Activated CD4-positive, alpha-beta T cell treated with anti-CD3 and anti-CD28 coated beads, Interleukin-2, Interleukin-4, amounts not matched to agents 100 ng/mL and 50 ng/mL, durations not matched to agents 16 hours and 8 hours (primary cell): Measurements from ENCODE around the gene MYH9.
A peak's percentile ranks its signal among the peaks of the same experiment; 100 is the strongest.

Experiments
- DNase-seq: peaks from one replicate; pipeline ENCODE4 v3.0.0-alpha.2; 2020; ENCODE audit warnings: low spot score

Gene MYH9

GRCh38 chr22:36245805-36246356 lies 141.9 kb downstream of the MYH9 start:
- no peak for DNase-seq

GRCh38 chr22:36244522-36245391 lies 143.0 kb downstream of the MYH9 start:
- no peak for DNase-seq

GRCh38 chr22:36243986-36244385 lies 143.8 kb downstream of the MYH9 start:
- DNase-seq = no peak

- DNase-seq = peak; percentile 93
Measured at GRCh38 chr22:36239401-36240171, 148.2 kb downstream of the MYH9 start, which contains the start of gene APOL2. TSS of gene APOL2 (minus strand) at chr22:36239527. CDS start at chr22:36233162, 6,365 bp downstream.

- no peak for DNase-seq
Measured at GRCh38 chr22:36239150-36239400, 148.7 kb downstream of the MYH9 start.

- no peak for DNase-seq
Measured at GRCh38 chr22:36238373-36239149, 149.2 kb downstream of the MYH9 start.

- DNase-seq = peak; percentile 54
Measured at GRCh38 chr22:36237462-36238372, 150.1 kb downstream of the MYH9 start.

GRCh38 chr22:36236388-36237319 lies 151.1 kb downstream of the MYH9 start:
- DNase-seq = no peak

- no peak for DNase-seq
Measured at GRCh38 chr22:36235585-36235984, 152.2 kb downstream of the MYH9 start.

GRCh38 chr22:36234919-36235318 lies 152.8 kb downstream of the MYH9 start:
- DNase-seq = no peak

GRCh38 chr22:36234213-36234612 lies 153.6 kb downstream of the MYH9 start:
- DNase-seq = no peak

GRCh38 chr22:36233796-36234195 lies 154.0 kb downstream of the MYH9 start:
- DNase-seq = no peak

GRCh38 chr22:36232715-36233401 lies 154.9 kb downstream of the MYH9 start:
- no peak for DNase-seq
